Endothelial cell of umbilical vein (primary cell): ENCODE results near the gene GNG2. TPM values are rescaled to one million over a fixed set of nuclear protein-coding genes. Genes with fewer than 3 reads are reported as not detected.

Experiments
- BruUV-seq: library from RNA; stranded (reverse); fragments of 400-500 nt; replicated peaks from 2 replicates; lab custom pipeline; 2021; lab: Mats Ljungman, UMichigan
- CTCF ChIA-PET: fragments of 300-600, 350-600 bp; sonication (Branson Sonifier 250); formaldehyde crosslinking; loops from one replicate; lab custom pipeline; 2021; ENCODE audit warnings: antibody characterized with exemption, inconsistent platforms; lab: Charles Lee
- POLR2A ChIA-PET: fragments of 300-600, 350-600 bp; sonication (Branson Sonifier 250); formaldehyde crosslinking; loops from one replicate; lab custom pipeline; 2021; ENCODE audit warnings: antibody characterized with exemption, inconsistent platforms; lab: Charles Lee
- DNase-seq: peaks from one replicate; pipeline ENCODE4 v3.0.0-alpha.2; 2011; ENCODE audit warnings: low read depth, low spot score
- FAIRE-seq: peaks from 2 replicates; lab custom pipeline; 2011; peaks lifted over from hg19 to GRCh38; lab: Jason Lieb, UNC
- H2AFZ ChIP-seq: 2 replicates; pipeline ENCODE4 v1.6.0; 2012; ENCODE audit warnings: low read depth, low read length, control low read depth, inconsistent platforms
- H3K27ac ChIP-seq: 2 replicates; pipeline ENCODE4 v1.5.1; 2011; ENCODE audit warnings: low read depth, mild to moderate bottlenecking, control low read depth, low read length, moderate library complexity; ENCODE audit not compliant: insufficient read depth
- H3K27me3 ChIP-seq, 2 experiments: 2 replicates each; pipeline versions ENCODE4 v1.6.0 to v1.6.1; 2011; ENCODE audit warnings: low read length in 2 of 2, mixed read lengths in 1 of 2; ENCODE audit not compliant: control insufficient read depth in 2 of 2, insufficient read depth in 2 of 2
- H3K36me3 ChIP-seq, 2 experiments: 2 replicates in 1 of 2; 3 replicates in 1 of 2; pipeline ENCODE4 v1.5.1; 2011; ENCODE audit warnings: low read length in 2 of 2, mild to moderate bottlenecking in 1 of 2, moderate library complexity in 1 of 2; ENCODE audit not compliant: control insufficient read depth in 2 of 2, insufficient read depth in 2 of 2; ENCODE audit errors: extremely low read depth in 1 of 2
- H3K4me1 ChIP-seq: 3 replicates; pipeline ENCODE4 v1.5.1; 2011; ENCODE audit warnings: mild to moderate bottlenecking, low read length; ENCODE audit not compliant: control insufficient read depth, insufficient read depth; ENCODE audit errors: extremely low read depth
- H3K4me2 ChIP-seq: 2 replicates; pipeline ENCODE4 v1.6.1; 2011; ENCODE audit warnings: low read length, control low read depth, mixed read lengths; ENCODE audit not compliant: insufficient read depth
- H3K4me3 ChIP-seq, 3 experiments: fragments of 200-600 bp in 1 of 3; sonication (generic), shearing (Covaris generic) in 1 of 3; replicated peaks in 1 of 3; 2 replicates each; pipeline ENCODE4 v1.5.1; 2011 to 2016; ENCODE audit warnings: control low read depth in 3 of 3, low read length in 3 of 3, mild to moderate bottlenecking in 2 of 3, inconsistent platforms in 1 of 3, low read depth in 1 of 3, moderate library complexity in 1 of 3; ENCODE audit not compliant: insufficient read depth in 1 of 3
- H3K79me2 ChIP-seq: 2 replicates; pipeline ENCODE4 v1.6.0; 2012; ENCODE audit warnings: low read length, inconsistent platforms; ENCODE audit not compliant: control insufficient read depth, insufficient read depth
- H3K9ac ChIP-seq: replicated peaks from 2 replicates; pipeline ENCODE3; 2011; ENCODE audit warnings: low read length, control low read depth; ENCODE audit not compliant: insufficient read depth; ENCODE audit errors: extremely low read depth
- H3K9me1 ChIP-seq: replicated peaks from 3 replicates; pipeline ENCODE4 v1.6.0; 2011; ENCODE audit warnings: mild to moderate bottlenecking, low read length; ENCODE audit not compliant: control insufficient read depth, insufficient read depth; ENCODE audit errors: extremely low read depth
- H3K9me3 ChIP-seq: replicated peaks from 2 replicates; pipeline ENCODE4 v1.5.1; 2012; ENCODE audit warnings: low read length, inconsistent platforms; ENCODE audit not compliant: control insufficient read depth, insufficient read depth
- H4K20me1 ChIP-seq: replicated peaks from 2 replicates; pipeline ENCODE3; 2011; ENCODE audit warnings: mild to moderate bottlenecking, low read length; ENCODE audit not compliant: control insufficient read depth, insufficient read depth; ENCODE audit errors: extremely low read depth
- CTCF ChIP-seq, 2 donors: IDR thresholded peaks; 1 replicate in 1 of 2; 2 replicates in 1 of 2; pipeline ENCODE4 v1.5.1; 2011; ENCODE audit warnings: low read length in 2 of 2, mild to moderate bottlenecking in 2 of 2, moderate library complexity in 2 of 2, control low read depth in 1 of 2, inconsistent platforms in 1 of 2, low read depth in 1 of 2; ENCODE audit not compliant: insufficient read depth in 1 of 2; ENCODE audit errors: extremely low read depth in 1 of 2
- EZH2 ChIP-seq: IDR thresholded peaks from 2 replicates; pipeline ENCODE4 v1.6.1; 2012; ENCODE audit warnings: borderline replicate concordance, low read depth, mild to moderate bottlenecking, moderate library complexity, low read length, inconsistent platforms; ENCODE audit not compliant: severe bottlenecking
- FOS ChIP-seq: IDR thresholded peaks from 2 replicates; pipeline ENCODE4 v1.6.1; 2011; ENCODE audit warnings: mild to moderate bottlenecking, low read length, moderate library complexity, borderline replicate concordance; ENCODE audit not compliant: insufficient read depth
- GATA2 ChIP-seq: IDR thresholded peaks from 2 replicates; pipeline ENCODE4 v1.7.0; 2011; ENCODE audit warnings: low read depth, mild to moderate bottlenecking, moderate library complexity, mixed read lengths, low read length; ENCODE audit not compliant: insufficient read length, insufficient read depth
- JUN ChIP-seq: IDR thresholded peaks from 2 replicates; pipeline ENCODE4 v1.6.1; 2011; ENCODE audit warnings: borderline replicate concordance, low read depth; ENCODE audit not compliant: insufficient read length, insufficient read depth
- MAX ChIP-seq: IDR thresholded peaks from 2 replicates; pipeline ENCODE4 v1.6.1; 2011; ENCODE audit not compliant: insufficient read depth, insufficient read length
- MYC ChIP-seq: IDR thresholded peaks from one replicate; pipeline ENCODE4 v1.6.1; 2011; ENCODE audit warnings: mild to moderate bottlenecking, low read depth, low read length
- POLR2A ChIP-seq: IDR thresholded peaks from 2 replicates; pipeline ENCODE4 v1.6.1; 2012; ENCODE audit warnings: low read depth, mild to moderate bottlenecking, control low read depth, low read length
- POLR2AphosphoS5 ChIP-seq: IDR thresholded peaks from 2 replicates; pipeline ENCODE4 v1.6.1; 2012; ENCODE audit warnings: low read depth, mild to moderate bottlenecking, control low read depth, low read length, moderate library complexity; ENCODE audit not compliant: insufficient read depth
- dilution Hi-C: fragments of 300-500 bp; cut with MboI; formaldehyde crosslinking; loops from one replicate; pipeline ENCODE4 v1.15.0; 2019; ENCODE audit warnings: low sequenced_read_pairs; ENCODE audit not compliant: extremely low pct_ligation_motif_present
- intact Hi-C: fragments of 100-400 bp; cut with micrococcal nuclease; formaldehyde crosslinking; loops from one replicate; pipeline ENCODE4 v1.10.0; 2022
- polyA plus RNA-seq, 4 experiments: library from polyadenylated mRNA; depleted of rRNA in 3 of 4; stranded (reverse) in 3 of 4; unstranded in 1 of 4; fragments of >200 nt; gene quantifications; 2 replicates each; pipeline versions ENCODE4 v1.2.1 to v1.2.3, GENCODE V29; 2011 to 2012; ENCODE audit warnings: missing spikeins in 1 of 4
- total RNA-seq: library from RNA; stranded (reverse); gene quantifications from 2 replicates; pipeline ENCODE4 v1.2.3, GENCODE V29; 2021

Gene GNG2
- total and polyA plus RNA-seq, 2 donors (not counting 3 experiments of a cell fraction or from before 2014, with no cell fraction given) = not detected

GRCh38 chr14:51879170-51879569 lies 18.8 kb downstream of the GNG2 start:
- no TSS peak for BruUV-seq
- H3K79me2 ChIP-seq = no peaks in the 10 kb centered on the region
- peaks cover 26 to 36% of the 10 kb centered on the region in 2 experiments for H3K27me3 ChIP-seq
- no peak overlapping the region for H3K9ac ChIP-seq
- no peaks in the 10 kb centered on the region for H3K36me3 ChIP-seq
- H3K4me2 ChIP-seq = no peak overlapping the region
- peaks cover 4% of the 10 kb centered on the region for H3K4me1 ChIP-seq
- no peaks in the 10 kb centered on the region for H3K9me3 ChIP-seq
- TF ChIP-seq EZH2 = no peak
- no peak for TF ChIP-seq GATA2
- intact Hi-C loops = no loop called here
- DNase-seq (no peak), FAIRE-seq (no peak)
- H3K9me1 ChIP-seq = no peaks in the 10 kb centered on the region
- no peak overlapping the region for H3K4me3 ChIP-seq
- no peaks in the 10 kb centered on the region for H4K20me1 ChIP-seq
- ChIA-PET POLR2A (no interaction called here), CTCF (no interaction called here)
- dilution Hi-C loops = no loop called here
- no peak overlapping the region for H2AFZ ChIP-seq
- no peak overlapping the region for H3K27ac ChIP-seq

- ChIA-PET POLR2A (interaction anchor here (0.7 kb wide), 1 partner anchor 215 kb away, joined by 7 read pairs; no protein-coding TSS in a partner anchor), CTCF (interaction anchor here (0.6 to 1.2 kb wide), 3 partner anchors 14 to 248 kb away, joined by 3 to 4 read pairs (median 3); partner anchors contain the start of gene GNG2)
- Histone ChIP-seq H3K9me3 (no peaks in the 10 kb centered on the region), H3K9ac (no peak overlapping the region), H2AFZ (no peak overlapping the region), H3K4me3 (no peak overlapping the region), H3K4me2 (no peak overlapping the region), H4K20me1 (no peaks in the 10 kb centered on the region), H3K4me1 (peaks cover 11% of the 10 kb centered on the region), H3K9me1 (no peaks in the 10 kb centered on the region), H3K36me3 (no peaks in the 10 kb centered on the region), H3K79me2 (no peaks in the 10 kb centered on the region), H3K27me3 (peaks cover 27 to 34% of the 10 kb centered on the region in 2 experiments), H3K27ac (no peak overlapping the region)
- DNase-seq (no peak), FAIRE-seq (no peak)
- TF ChIP-seq MYC (no peak), JUN (no peak), POLR2AphosphoS5 (no peak), CTCF (IDR thresholded peaks at IDR 0.05; ENCODE audit: extremely low read depth in 1 of 2, insufficient read depth in 1 of 2, low read depth in 1 of 2, low read length in 2 of 2) (no peak), FOS (no peak), POLR2A (no peak), GATA2 (no peak), EZH2 (no peak), MAX (no peak)
- dilution Hi-C loops (no loop called here), intact Hi-C loops (no loop called here)
- no TSS peak for BruUV-seq
These were observed 20.6 kb downstream of the GNG2 start for GRCh38 chr14:51880835-51881580.
